Right lobe of liver (tissue), 4 donors: Measurements from ENCODE around the gene NEMP2.

Experiments
- POLR2A ChIP-seq: fragments of 450-650 bp; IDR thresholded peaks from one replicate; pipeline ENCODE4 v1.6.1; 2017; ENCODE audit warnings: antibody characterized with exemption, mild to moderate bottlenecking
- TF ChIP-seq, protein P1 (sequence below), 4 donors: fragments of 200-600 bp in 3 of 4; fragments of 450-650 bp in 1 of 4; IDR thresholded peaks; one replicate each; pipeline versions ENCODE4 v1.5.1 to v1.8.0; 2016 to 2022; ENCODE audit warnings: antibody characterized with exemption in 4 of 4, mild to moderate bottlenecking in 2 of 4
- donor health status: DM: no; HTN: no; CAD: no.
- donor health status: DM: no; HTN: no; CAD: no.
- donor health status: DM: no; HTN: yes; CAD: no.

DNA sequence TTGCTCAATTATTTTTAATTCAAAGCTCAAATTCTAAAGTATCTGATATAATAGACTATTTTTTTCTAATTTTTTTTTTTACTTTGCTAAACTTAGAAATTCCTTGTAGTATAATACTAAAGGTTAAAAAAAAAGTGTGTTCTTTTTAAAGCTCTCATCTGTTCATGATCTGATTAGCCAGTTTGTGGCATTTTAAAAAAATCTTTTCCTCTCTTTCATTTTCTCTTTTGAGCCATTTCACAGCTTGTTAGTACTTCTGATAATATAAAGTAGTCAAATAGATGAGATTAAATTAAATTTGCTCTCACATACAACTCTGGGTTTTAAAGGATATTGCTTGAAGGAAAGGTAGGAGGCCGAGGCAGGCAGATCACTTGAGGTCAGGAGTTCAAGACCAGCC, 40.7 kb upstream of the NEMP2 start:
- TF ChIP-seq, protein P1, sequence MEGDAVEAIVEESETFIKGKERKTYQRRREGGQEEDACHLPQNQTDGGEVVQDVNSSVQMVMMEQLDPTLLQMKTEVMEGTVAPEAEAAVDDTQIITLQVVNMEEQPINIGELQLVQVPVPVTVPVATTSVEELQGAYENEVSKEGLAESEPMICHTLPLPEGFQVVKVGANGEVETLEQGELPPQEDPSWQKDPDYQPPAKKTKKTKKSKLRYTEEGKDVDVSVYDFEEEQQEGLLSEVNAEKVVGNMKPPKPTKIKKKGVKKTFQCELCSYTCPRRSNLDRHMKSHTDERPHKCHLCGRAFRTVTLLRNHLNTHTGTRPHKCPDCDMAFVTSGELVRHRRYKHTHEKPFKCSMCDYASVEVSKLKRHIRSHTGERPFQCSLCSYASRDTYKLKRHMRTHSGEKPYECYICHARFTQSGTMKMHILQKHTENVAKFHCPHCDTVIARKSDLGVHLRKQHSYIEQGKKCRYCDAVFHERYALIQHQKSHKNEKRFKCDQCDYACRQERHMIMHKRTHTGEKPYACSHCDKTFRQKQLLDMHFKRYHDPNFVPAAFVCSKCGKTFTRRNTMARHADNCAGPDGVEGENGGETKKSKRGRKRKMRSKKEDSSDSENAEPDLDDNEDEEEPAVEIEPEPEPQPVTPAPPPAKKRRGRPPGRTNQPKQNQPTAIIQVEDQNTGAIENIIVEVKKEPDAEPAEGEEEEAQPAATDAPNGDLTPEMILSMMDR (IDR thresholded peaks at IDR 0.05) = no peak
- TF ChIP-seq POLR2A = no peak
